AG10803 (cell line): Measurements from ENCODE around the gene ECT2L.

Experiments
- DNase-seq: peaks from one replicate; pipeline ENCODE4 v3.0.0; 2010; ENCODE audit warnings: low read depth
- H3K4me3 ChIP-seq: 2 replicates; pipeline ENCODE4 v1.5.1; 2011; ENCODE audit warnings: mild to moderate bottlenecking, low read length, control low read depth
- CTCF ChIP-seq: conservative IDR thresholded peaks from 2 replicates; pipeline ENCODE4 v1.5.1; 2011; ENCODE audit warnings: mild to moderate bottlenecking, low read length, control low read depth, inconsistent platforms

Gene ECT2L

DNA sequence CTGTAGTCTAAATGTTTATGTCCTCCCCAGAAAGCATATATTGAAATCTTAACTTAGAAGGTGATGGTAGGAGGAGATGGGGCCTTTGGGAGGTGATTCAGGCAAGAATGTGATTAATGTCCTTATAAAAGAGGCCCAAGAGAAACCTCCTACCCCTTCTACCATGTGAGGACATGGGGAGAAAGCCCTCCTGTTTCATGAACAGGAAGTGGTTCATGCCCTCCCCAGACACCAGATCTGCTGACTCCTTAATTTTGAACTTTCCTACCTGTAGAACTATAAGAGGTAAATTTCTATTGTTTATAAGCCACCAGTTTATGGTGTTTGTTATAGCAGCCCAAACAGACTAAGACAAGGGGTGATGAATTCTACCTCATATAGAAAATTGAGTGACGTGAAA lies 8.7 kb upstream of the ECT2L start:
- TF ChIP-seq CTCF, result no peak
- H3K4me3 ChIP-seq, result no peak overlapping the region
- DNase-seq, result no peak

DNA sequence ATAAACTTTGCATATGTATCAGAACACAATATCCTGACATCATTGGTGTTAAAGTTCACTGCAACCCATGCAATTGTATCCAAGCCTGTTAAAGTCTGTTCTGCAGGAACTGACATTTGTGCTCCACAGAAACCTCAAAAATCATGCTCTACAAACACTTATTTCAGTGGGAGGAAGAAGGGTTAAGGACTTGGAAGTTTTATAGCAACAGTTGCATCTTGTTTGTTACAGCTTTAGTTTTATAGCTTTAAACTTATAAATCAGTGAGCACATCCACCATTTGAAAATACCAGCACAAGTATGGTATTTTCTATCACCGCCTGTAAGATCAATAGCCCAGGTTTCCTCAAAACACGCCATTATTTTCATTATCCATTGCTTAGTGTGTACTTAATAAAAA lies 884 bp downstream of the ECT2L start:
- no peak overlapping the region for H3K4me3 ChIP-seq
- no peak for TF ChIP-seq CTCF
- DNase-seq, result no peak

- H3K4me3 ChIP-seq, result no peak overlapping the region
- no peak for TF ChIP-seq CTCF
- DNase-seq, result no peak
These were observed 2.0 kb downstream of the ECT2L start for GRCh38 chr6:138797806-138798446.

DNA sequence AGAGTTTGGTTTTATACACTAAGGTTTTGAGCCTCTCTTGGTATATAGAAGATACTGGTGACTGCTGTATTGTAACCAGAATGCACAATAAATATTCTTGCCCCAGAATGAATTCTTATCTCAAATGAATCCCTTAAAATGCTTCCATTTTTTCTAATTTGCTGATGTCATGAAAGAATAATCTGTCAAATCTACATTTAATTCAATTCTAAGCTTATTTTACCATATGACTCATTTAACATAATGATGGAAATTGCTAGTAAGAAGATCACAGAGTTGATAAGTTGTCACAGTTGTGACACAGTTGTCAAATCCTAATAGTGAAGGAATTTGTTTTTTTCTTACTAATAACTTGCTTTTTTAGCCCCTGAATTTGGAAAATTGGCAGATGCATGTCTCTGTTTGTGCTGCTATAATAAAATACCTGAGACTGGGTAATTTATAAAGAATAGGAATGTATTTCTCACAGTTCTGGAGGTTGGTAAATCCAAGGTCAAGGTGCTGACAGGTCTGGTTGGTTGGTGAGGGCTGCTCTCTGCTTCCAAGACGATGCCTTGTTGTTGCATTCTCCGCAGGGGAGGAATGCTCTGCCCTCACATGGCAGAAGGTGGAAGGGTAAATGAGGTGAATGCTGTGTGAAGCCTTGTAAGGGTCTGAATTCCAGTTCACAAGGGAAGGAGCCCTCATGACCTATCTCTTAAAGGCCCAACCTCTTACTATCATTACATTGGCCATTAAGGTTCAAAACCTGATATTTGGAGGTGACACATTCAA lies 4.7 kb downstream of the ECT2L start:
- no peak overlapping the region for H3K4me3 ChIP-seq
- no peak for DNase-seq
- TF ChIP-seq CTCF, result no peak

GRCh38 chr6:138803331-138803730 lies 7.4 kb downstream of the ECT2L start:
- no peak for TF ChIP-seq CTCF
- no peak overlapping the region for H3K4me3 ChIP-seq
- DNase-seq, result no peak

DNA sequence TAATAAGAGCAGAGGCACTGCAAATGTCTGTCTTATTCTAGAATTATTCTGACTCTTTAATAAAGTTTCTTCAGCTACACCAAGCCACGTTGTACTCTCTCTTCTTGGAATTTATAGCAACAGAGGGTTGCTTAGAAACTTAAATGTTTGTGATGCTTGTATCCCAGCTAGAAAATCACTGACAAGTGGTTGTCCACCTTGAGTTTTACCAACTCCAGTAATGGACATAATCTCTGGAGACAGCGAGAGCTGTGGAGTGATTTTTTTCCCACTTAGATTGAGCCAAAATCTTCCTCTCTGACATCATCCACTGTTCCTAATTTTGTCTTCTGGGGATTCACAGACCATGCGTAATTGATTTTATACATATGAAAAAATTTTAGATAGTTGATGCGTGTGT lies 8.0 kb downstream of the ECT2L start:
- DNase-seq, result peak; percentile 52
- TF ChIP-seq CTCF, result no peak
- H3K4me3 ChIP-seq, result no peak overlapping the region

GRCh38 chr6:138805016-138805765 lies 9.3 kb downstream of the ECT2L start:
- TF ChIP-seq CTCF, result peak; percentile 19; the same call in 1 of the 2 replicates
- no peak overlapping the region for H3K4me3 ChIP-seq
- DNase-seq, result peak; percentile 87
